Measurements from ENCODE around the gene NTPCR.
A peak's percentile ranks its signal among the peaks of the same experiment; 100 is the strongest.

DNA sequence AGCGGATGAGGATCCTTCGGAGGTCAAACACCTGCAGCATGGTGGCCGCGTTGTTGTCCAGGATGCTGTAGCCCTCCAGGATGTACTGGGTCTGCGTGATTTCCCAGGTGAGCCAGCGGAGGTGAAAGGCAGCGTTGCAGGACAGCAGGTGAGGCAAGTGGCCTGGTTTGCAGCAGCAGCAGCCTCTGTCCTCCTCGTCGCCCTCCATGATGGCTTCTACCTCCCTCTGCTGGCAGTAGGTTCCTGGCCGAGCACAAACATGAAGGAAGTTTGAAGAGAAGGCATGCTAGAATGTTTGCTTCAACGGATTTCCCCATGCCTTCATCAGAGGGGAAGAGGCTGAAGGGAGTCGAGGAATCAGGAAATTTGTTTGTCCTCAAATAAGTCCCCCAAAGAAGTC is 74.7 kb downstream of the NTPCR start:
- TF ChIP-seq, protein P1, sequence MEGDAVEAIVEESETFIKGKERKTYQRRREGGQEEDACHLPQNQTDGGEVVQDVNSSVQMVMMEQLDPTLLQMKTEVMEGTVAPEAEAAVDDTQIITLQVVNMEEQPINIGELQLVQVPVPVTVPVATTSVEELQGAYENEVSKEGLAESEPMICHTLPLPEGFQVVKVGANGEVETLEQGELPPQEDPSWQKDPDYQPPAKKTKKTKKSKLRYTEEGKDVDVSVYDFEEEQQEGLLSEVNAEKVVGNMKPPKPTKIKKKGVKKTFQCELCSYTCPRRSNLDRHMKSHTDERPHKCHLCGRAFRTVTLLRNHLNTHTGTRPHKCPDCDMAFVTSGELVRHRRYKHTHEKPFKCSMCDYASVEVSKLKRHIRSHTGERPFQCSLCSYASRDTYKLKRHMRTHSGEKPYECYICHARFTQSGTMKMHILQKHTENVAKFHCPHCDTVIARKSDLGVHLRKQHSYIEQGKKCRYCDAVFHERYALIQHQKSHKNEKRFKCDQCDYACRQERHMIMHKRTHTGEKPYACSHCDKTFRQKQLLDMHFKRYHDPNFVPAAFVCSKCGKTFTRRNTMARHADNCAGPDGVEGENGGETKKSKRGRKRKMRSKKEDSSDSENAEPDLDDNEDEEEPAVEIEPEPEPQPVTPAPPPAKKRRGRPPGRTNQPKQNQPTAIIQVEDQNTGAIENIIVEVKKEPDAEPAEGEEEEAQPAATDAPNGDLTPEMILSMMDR (IDR thresholded peaks at IDR 0.05; ENCODE audit: insufficient read depth, low read length) = peak; percentile 23
- no peak for TF ChIP-seq POLR2AphosphoS5 (IDR thresholded peaks at IDR 0.05; ENCODE audit: low read depth)
- no peak for TF ChIP-seq GABPA (IDR thresholded peaks at IDR 0.05; ENCODE audit: low read depth)
- TF ChIP-seq, protein P2, sequence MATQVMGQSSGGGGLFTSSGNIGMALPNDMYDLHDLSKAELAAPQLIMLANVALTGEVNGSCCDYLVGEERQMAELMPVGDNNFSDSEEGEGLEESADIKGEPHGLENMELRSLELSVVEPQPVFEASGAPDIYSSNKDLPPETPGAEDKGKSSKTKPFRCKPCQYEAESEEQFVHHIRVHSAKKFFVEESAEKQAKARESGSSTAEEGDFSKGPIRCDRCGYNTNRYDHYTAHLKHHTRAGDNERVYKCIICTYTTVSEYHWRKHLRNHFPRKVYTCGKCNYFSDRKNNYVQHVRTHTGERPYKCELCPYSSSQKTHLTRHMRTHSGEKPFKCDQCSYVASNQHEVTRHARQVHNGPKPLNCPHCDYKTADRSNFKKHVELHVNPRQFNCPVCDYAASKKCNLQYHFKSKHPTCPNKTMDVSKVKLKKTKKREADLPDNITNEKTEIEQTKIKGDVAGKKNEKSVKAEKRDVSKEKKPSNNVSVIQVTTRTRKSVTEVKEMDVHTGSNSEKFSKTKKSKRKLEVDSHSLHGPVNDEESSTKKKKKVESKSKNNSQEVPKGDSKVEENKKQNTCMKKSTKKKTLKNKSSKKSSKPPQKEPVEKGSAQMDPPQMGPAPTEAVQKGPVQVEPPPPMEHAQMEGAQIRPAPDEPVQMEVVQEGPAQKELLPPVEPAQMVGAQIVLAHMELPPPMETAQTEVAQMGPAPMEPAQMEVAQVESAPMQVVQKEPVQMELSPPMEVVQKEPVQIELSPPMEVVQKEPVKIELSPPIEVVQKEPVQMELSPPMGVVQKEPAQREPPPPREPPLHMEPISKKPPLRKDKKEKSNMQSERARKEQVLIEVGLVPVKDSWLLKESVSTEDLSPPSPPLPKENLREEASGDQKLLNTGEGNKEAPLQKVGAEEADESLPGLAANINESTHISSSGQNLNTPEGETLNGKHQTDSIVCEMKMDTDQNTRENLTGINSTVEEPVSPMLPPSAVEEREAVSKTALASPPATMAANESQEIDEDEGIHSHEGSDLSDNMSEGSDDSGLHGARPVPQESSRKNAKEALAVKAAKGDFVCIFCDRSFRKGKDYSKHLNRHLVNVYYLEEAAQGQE (IDR thresholded peaks at IDR 0.05; ENCODE audit: insufficient replicate concordance, low read depth) = no peak
- TF ChIP-seq SPI1 (IDR thresholded peaks at IDR 0.05; ENCODE audit: borderline replicate concordance, low read depth) = no peak

All from HL-60 (cell line).